Superior temporal gyrus (tissue), 1 donor: ENCODE data around the gene PTGFRN.

Source experiments
- DNase-seq: peaks from one replicate; pipeline ENCODE4 v3.0.0-alpha.2; 2016; ENCODE audit errors: extremely low spot score

The PTGFRN gene

DNA sequence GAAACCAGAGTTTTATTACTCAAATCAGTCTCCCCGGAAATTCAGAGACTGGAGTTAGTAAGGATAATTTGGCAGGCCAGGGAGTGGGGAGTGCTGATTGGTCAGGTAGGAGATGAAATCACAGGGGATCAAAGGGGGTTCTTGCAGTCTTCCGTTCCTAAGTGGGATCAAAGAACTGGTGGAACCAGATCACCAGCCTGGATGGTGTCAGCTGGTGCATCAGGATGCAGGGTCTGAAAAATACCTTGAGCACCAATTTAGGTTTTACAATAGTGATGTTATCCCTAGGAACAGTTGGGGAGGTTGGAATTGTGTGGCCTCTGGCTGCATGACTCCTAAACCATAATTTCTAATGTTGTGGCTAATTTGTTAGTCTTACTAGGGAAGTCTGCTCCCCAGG is 90.4 kb downstream of the PTGFRN start:
- no peak for DNase-seq

DNA sequence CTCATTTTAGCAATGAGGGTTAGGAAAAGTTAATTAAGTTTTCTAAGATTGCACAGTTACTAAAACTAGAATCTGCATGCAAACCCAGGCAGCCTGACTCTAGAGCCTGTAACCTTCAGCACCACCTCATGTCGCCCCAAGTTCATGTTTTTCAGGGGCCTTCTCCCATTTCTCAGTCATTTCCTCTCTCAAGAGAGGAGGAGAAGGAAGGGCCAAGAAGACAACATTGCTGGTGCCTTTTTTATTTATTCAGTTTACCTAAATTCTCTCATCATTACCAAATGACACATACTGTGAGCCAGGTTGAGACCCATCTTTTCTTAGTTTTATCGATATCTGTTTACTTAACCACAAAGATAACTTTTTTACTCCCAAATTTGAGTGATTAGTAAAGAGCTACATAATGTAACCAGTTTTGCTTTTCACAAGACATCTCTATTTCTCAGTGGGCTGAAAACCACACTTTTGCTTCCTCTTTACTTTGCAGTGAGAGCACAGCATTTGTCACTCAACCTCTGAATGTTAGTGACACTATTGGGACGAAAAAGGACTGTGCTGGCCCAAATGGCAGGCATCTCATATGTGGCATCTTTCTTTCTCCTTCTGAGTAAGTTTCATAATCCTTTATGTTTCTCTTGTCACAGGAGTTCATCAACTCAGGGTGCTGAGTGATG is 91.7 kb downstream of the PTGFRN start, which contains the start of gene CD101:
CD101 (plus strand) TSS at position 507 of the 674 bp plus-strand sequence; CDS start at position 565, 58 bp downstream.
- DNase-seq = no peak

DNA sequence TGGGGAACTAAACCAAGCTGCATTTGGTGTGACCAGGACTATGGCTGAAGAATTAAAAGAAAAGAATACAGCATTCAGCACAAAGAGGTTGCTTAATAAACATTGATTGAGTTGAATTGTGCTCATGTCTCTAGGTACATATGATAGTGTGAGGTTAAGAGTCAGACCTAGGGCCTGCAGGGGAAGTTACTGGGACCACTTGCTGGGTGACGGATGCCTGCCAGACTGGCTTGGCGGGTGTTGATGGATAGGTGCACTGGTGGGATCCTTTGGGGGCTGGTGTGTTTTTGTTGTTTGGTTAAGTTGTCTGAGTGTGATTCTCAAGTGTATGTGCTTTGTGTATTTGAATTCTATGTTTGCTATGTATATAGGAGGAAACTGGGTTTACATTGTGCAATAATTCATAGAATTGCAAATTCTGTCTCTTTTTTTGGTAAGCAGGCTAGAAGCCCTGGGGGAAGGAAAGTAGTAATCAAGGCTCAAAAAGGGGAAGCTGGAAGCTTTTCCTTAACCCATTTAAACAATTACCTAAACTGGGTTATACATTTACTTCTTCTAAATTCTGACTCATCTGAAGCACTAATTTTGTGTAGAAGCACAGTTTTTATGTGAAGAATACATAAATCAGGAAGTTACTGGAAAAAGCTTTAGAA is 93.6 kb downstream of the PTGFRN start:
- peak; percentile 40 for DNase-seq

DNA sequence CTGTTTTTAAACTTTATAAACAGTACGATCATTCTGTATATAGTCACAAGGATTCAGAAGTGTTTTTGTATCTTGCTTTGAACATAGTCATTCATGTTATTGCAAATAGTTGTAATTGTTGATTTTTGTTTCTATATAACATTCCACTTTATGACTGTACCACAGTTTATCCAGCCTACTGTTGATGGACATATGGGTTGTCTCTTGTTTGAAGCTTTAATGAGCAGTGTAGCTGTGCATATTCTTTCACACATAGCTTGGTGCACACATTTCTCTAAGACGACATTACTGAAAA is 98.0 kb downstream of the PTGFRN start:
- no peak for DNase-seq

DNA sequence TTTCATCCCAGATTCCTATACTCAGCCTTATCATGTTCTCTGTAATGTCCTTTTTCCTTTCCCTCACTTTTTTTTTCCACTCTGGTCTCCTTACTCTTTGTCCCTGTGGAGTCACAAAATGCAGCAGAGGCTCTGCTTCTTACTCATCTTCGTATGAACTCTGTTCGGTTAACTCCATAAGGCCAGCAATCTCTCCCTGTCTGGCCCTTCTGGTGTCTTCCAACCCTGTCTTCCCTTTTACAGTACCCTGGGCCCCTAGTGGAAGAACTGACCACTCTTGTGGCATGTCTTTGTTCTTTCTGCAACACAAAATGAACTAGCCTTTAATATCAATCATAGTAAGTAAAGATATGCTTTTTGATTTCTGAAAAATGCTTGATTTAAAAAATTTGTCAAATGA is 98.9 kb downstream of the PTGFRN start:
- no peak for DNase-seq

DNA sequence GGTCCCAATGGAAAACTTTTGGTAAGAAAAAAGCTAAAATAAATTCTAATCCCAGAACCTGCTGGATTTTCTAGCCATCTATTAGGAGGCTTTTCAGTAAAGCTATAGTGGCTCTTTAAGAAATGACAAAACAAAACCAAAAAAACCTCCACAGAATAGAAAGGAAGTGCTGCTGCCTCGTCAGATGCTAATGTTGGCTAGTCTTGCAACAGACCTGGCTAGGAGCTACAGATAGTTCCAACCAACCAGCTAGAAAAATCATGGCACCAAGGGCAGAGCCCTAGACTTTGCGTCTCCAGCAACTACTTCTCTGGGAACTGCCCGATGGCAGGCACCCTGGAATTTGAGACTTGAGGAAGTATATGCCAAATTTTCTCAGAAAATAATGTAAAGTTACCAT is 99.4 kb downstream of the PTGFRN start:
- no peak for DNase-seq

DNA sequence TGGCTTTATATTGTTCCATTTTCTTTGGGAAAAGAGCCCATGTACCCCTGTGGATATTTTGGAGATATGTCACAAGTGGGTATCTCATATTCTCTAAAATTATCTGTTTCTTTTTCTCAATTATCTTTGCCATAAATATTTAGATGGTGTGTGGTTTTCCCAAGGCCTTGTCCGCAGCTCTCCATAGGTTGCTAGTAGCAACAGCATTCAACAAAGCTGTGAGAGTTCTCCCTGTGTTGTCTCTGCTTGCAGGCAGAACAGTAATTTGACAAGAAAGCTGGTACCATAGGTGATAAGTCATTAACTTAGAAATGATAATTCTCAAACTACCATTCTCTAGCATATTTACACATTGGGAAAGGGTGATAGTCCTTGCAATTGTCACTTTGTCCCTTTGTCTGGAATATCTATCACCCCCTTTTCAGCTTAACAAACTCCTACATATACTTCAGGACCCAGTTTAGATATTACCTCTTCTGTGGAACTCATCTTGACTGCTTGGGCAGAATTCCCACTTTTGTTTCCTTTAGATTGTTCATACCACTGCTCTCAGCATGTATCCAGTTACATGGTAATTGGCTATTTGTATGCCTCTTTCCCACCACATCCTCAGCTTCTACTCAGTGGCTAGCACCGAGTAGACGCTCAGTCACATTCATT is 100.7 kb downstream of the PTGFRN start:
- no peak for DNase-seq

DNA sequence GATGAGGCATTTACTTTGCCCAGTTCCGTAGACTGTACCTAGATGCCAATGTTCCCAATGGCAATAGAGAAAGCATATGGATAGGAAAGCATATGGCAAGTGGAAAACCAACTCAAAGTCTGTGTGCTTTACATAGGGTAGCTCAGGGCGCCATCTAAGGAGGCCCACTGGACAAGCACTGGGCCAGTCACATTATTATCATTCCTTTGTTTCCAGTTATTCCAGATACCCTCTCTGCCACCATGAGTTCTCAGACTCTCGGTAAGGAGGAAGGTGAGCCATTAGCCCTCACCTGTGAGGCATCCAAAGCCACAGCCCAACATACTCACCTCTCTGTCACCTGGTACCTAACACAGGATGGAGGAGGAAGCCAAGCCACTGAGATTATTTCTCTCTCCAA is 101.6 kb downstream of the PTGFRN start:
- DNase-seq = no peak

DNA sequence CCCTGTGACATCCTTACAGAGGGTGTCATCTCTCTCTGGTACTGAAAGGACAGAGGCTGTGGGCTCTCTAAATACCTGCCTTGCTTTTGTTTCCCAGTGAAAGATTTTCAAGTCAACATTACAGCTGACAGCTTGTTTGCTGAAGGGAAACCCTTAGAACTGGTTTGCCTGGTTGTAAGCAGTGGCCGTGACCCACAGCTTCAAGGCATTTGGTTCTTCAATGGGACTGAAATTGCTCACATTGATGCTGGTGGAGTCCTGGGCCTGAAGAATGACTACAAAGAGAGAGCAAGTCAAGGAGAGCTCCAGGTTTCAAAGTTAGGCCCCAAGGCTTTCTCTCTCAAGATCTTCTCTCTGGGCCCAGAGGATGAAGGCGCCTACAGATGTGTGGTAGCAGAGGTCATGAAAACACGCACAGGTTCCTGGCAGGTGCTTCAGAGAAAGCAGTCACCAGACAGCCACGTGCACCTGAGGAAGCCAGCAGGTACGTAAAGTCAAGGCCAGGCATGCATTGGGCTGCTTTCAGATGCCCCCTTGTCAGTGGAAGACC is 103.7 kb downstream of the PTGFRN start:
- no peak for DNase-seq

DNA sequence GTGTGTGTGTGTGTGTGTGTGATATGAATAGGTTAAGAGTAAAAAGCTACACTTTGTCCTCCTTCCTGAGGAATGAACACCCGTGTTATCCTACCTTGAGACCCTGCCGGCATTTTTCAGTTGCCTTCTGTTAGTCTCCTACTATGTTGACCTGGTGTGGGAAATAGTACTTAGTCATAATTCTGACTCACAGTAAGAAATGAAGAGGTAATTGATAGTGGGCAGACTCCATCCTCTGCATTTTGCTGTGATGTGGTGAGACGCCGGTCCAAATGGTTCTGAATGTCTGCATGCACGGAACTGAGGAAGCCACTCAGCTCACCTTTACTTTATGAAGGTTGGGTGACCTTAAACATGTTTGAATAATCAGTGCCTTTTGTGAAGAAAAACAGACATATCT is 104.5 kb downstream of the PTGFRN start:
- no peak for DNase-seq

DNA sequence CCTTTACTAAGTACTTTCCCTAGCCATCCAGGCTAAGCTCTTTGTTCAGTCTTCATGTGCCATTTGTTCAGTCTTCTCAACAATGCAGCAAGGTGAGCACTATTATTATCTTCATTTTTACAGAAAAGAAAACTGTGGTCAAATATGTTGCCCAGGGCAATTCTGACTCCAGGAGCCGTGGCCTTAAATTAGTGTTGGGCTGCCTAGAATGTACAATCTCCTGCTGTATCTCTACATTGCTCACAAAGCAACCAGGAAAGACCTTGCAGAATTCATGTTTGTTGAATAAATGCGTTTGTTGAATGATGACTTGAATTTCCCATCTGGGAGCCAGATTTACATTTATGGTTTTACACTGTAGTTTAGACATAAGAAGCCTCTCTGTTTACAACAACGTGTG is 106.0 kb downstream of the PTGFRN start:
- no peak for DNase-seq

DNA sequence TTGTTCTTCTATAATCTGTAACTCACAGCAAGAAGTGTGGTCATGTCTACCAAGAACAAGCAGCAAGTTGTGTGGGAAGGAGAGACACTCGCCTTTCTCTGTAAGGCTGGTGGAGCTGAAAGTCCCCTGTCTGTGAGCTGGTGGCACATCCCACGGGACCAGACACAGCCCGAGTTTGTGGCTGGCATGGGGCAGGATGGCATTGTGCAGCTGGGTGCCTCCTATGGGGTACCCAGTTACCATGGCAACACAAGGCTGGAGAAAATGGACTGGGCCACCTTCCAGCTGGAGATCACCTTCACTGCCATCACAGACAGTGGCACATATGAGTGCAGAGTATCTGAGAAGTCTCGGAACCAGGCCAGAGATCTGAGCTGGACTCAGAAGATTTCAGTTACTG is 107.3 kb downstream of the PTGFRN start:
- DNase-seq = peak; percentile 28

DNA sequence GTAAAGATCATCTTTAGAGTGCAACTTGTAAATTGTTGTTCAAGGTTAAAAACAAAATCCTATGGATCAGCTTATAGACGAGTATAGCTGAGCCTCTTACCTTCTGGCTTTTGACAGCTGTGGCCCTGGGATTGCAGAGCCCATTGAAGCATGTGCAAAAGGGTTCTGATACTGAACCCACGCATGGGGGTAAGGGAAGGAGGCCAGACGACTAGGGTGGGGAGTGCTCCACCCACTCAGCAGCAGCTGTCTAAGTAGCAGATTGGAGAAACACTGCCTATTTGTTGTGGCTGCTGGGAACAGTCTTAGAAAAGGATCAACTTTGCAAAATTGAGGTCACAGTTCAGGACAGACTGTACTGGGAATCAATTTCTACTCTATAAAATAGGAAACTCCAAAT is 107.9 kb downstream of the PTGFRN start:
- DNase-seq = peak; percentile 27

DNA sequence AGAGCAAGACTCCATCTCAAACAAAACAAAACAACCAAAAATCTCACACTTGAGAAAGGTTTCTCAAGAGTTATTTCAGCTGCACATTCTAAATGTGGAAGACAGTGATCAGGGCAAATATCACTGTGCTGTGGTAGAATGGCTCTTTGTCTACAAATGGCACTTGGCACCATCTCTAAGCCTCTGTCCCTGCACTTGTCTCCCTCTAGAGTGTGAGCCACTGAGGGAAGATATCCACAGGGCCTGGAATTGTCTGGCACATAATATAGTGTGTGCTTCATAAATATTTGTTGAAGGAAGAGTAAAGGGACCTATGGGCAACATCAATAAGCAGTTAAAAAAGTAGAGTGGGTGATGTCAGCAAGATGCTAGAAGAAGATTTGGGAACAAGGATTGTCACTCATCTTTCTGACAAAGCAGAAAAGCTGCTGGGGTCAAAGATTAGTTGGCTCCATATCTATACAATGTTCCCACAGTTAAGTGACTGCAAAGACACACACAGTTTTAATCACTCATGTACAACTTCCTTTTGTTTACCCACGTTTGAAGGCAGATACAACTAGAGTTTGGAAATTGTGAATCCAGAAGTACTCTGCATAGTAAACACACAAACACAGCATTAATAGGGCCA is 110.9 kb downstream of the PTGFRN start:
- peak; percentile 61 for DNase-seq

DNA sequence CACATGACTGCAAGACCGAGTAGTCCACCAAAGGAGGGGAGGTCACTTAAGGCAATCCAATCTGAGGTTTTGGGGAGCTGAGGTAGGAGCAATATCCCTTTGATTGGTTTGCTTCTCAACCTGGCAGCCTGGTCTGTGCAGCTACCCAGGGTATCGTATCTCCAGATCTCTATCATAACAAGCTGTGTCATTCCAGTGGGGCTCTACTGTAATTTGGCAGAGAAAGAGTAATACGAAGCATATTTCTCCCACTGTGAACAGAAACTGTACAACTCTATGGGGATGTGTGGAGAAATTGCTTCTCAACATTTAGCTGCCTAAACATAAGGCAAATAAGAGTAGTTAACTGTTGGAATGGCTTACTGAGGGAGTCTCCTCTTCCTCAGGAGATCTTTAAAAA is 112.4 kb downstream of the PTGFRN start:
- no peak for DNase-seq

DNA sequence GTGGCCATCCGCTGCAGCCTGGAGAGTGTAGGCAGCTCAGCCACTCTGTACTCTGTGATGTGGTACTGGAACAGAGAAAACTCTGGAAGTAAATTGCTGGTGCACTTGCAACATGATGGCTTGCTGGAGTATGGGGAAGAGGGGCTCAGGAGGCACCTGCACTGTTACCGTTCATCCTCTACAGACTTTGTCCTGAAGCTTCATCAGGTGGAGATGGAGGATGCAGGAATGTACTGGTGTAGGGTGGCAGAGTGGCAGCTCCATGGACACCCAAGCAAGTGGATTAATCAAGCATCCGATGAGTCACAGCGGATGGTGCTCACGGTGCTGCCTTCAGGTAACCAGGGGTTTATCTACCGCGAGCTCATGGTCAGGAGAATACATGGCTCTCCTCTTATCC is 115.9 kb downstream of the PTGFRN start:
- DNase-seq = no peak

DNA sequence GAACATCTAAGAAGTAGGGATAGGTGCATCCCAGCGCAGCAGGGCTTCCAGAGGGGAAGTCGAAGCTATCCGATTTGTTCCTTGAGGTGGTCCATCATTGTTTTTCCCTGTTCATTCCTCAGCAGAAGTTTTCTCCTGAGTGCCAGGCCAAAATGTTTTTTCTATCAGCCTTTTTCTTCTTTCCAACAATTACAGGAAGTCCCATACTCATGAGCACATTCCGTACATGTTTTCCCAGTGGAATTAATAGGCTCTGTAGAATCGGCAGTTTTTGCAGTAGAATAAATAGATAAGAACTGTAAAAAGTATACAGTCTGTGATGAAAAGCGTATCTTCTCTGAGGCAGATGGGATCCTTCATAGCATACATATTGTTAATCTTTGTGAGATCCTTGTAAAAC is 116.6 kb downstream of the PTGFRN start:
- no peak for DNase-seq

DNA sequence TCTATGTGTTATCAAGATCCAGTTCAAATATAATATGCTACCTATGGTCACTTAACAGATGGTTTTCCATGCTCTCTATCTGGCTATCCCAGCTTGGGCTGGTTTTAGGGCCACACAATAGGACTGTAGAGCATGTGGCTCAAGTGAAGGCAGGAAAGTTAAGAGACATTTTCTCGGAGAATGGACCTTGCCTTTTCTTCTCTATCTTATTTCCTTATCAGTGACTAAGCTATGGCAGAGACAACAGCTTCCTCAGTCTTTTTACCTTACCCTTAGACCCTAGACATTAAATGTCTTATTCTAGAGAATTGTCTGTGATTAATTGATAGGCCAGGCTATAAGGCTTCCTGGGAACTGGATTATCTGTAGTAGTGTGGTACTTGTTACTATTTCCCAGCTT is 120.0 kb downstream of the PTGFRN start:
- DNase-seq = no peak

DNA sequence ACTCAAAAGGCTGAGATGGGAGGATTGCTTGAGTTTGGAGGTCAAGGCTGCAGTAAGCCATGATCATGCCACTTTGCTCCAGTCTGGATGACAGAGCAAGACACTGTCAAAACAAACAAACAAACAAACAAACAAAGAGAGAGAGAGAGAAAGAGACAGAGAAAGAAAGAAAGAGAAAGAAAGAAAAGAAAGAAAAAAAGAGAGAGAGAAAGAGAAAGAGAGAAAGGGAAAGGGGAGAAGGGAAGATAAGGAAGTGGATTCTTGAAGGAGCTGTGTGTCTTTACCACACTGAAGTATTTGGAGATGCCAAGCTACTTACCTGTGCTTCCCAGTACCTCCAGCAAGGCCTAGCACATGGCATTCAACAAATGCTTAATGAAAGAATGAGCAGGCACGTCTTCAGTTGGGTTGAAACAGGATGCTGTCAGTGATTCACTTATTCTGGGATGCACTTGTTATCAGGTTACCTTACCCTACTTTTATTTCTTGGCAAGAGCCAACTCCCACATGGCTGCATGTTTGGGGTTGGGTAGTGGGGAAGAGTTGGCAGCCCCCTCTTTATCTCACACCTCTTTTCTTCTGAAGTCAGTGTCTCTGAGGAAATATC is 120.7 kb downstream of the PTGFRN start:
- no peak for DNase-seq

DNA sequence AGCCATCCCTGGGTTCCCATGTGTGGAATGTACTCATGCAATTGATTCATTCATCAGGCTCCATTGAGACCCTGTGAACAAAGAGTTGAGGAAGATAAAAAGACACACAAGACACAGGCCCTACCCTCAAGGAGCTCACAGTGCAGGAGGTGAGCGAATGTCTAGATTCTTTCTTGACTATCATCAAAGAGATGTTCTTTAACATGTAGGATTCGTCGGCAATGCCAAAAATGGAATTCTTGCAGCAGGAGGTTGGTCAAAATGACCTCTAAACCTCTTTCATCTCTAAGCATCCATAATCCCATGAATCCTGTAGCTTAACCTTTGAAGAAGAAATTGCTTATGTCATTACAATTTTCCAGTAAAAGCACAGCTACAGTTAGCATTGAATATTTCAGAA is 122.5 kb downstream of the PTGFRN start:
- no peak for DNase-seq

DNA sequence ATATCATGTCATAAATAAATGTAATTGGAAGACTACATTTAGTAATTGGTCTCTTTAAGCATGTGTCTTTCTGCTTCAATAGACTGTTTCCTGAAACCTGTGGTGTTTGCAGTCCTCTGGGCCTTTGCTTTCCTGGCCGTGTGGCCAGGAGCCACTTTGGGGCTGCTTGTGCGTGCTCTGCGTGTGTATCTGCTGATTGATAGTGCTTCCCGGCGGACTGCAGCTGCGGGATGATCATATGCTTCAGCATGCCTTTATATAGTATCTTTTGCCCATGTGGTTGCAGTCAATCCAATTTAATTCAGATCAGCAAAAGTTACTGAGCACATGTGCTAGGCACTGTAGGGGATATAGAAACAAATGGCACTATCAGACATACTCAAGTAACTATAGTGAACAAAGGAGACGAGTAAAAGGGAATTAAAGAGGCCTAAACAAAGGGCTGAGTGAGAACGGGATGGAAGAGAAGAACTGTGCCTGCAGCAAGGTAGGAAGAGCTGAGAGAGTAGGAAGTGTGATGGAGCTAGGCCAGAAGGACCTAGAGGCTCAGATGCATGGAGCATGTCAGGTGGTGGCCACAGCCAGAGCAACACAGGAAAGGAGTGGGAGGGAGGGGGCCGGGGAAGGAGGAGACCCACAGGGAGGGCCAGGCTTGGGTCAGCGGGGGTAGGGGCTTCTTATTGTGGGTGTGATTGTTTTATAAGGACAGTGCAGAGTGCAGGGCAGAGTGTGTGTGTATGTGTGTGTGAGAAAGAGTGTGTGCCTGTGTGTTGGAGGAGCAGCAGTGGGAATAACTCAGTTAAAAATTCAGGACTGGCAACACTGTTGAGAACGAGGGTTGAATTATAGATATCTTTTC is 123.2 kb downstream of the PTGFRN start:
- DNase-seq = peak; percentile 22
